GM12801 (cell line): Measurements from ENCODE around the gene PSD2.

Experiments used
- CTCF ChIP-seq: IDR thresholded peaks from one replicate; pipeline ENCODE4 v1.5.1; 2011; ENCODE audit warnings: control low read depth; ENCODE audit not compliant: insufficient read length; ENCODE audit errors: extremely low read depth

Gene PSD2

GRCh38 chr5:139772927-139773690 is 22.5 kb upstream of the PSD2 start:
- no peak for TF ChIP-seq CTCF

- no peak for TF ChIP-seq CTCF
Measured at GRCh38 chr5:139774980-139775661, 20.5 kb upstream of the PSD2 start.

- TF ChIP-seq CTCF: no peak
Measured at GRCh38 chr5:139775872-139776271, 19.7 kb upstream of the PSD2 start.

- no peak for TF ChIP-seq CTCF
Measured at GRCh38 chr5:139776861-139777260, 18.7 kb upstream of the PSD2 start.

- no peak for TF ChIP-seq CTCF
Measured at GRCh38 chr5:139783436-139783965, 12.1 kb upstream of the PSD2 start.

- no peak for TF ChIP-seq CTCF
Measured at GRCh38 chr5:139784488-139784887, 11.1 kb upstream of the PSD2 start.

- TF ChIP-seq CTCF: no peak
Measured at GRCh38 chr5:139787257-139787567, 8.4 kb upstream of the PSD2 start.
